GM12864 (cell line): ENCODE data around the gene MYL5.

Source experiments
- DNase-seq: peaks from one replicate; pipeline ENCODE4 v3.0.0-alpha.2; 2011; ENCODE audit warnings: low read depth
- H3K4me3 ChIP-seq: 2 replicates; pipeline ENCODE4 v1.5.1; 2011; ENCODE audit warnings: mild to moderate bottlenecking, low read depth, low read length, control low read depth
- TF ChIP-seq, protein P1 (sequence below): IDR thresholded peaks from 2 replicates; pipeline ENCODE4 v1.5.1; 2011; ENCODE audit warnings: low read depth, mild to moderate bottlenecking, moderate library complexity, low read length, control low read depth, inconsistent platforms; ENCODE audit errors: missing control alignments

The MYL5 gene

DNA sequence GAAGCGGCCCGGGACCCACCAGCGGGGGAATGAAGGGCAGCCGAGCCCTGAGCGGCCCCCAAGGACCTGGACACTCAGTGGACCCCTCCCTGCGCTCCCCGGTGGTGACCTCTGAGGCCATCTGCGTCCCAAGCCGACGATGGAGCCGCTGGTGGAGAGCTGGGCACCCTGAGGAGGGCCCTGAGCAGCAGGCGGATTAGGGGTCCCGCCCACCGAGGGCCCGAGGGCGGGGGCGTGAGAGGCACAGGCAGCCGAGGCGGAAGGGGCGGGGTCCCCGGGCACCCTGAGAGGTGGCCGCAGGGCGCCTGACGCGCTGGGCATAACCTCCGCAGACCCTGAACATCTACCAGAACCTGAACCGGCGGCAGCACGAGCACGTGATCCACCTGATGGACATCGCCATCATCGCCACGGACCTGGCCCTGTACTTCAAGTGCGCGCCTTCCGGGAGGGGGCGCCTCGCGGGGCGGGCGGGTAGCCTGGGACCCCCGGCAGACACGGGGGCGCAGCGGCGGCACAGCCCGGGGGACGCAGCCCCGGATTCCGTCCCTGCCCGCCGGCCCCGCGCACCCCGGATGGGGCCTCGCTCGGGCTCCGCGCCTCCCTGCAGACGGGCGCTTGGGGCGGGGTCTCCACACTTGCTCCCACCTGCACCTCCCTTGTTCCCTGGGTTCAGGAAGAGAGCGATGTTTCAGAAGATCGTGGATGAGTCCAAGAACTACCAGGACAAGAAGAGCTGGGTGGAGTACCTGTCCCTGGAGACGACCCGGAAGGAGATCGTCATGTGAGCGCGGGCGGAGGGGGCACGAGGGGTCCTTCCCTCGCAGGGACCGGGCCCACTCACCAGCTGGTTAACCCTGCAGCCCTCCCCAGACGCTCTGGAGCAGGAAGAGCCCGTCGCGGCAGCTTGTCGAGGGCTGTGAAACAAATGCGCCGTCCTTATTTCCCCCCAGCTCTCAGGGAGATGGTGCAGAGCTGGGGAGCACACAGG, 10.6 kb upstream of the MYL5 start:
- H3K4me3 ChIP-seq: peak overlapping the region; percentile 57
- DNase-seq: no peak
- TF ChIP-seq, protein P1, sequence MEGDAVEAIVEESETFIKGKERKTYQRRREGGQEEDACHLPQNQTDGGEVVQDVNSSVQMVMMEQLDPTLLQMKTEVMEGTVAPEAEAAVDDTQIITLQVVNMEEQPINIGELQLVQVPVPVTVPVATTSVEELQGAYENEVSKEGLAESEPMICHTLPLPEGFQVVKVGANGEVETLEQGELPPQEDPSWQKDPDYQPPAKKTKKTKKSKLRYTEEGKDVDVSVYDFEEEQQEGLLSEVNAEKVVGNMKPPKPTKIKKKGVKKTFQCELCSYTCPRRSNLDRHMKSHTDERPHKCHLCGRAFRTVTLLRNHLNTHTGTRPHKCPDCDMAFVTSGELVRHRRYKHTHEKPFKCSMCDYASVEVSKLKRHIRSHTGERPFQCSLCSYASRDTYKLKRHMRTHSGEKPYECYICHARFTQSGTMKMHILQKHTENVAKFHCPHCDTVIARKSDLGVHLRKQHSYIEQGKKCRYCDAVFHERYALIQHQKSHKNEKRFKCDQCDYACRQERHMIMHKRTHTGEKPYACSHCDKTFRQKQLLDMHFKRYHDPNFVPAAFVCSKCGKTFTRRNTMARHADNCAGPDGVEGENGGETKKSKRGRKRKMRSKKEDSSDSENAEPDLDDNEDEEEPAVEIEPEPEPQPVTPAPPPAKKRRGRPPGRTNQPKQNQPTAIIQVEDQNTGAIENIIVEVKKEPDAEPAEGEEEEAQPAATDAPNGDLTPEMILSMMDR: peak; percentile 7

DNA sequence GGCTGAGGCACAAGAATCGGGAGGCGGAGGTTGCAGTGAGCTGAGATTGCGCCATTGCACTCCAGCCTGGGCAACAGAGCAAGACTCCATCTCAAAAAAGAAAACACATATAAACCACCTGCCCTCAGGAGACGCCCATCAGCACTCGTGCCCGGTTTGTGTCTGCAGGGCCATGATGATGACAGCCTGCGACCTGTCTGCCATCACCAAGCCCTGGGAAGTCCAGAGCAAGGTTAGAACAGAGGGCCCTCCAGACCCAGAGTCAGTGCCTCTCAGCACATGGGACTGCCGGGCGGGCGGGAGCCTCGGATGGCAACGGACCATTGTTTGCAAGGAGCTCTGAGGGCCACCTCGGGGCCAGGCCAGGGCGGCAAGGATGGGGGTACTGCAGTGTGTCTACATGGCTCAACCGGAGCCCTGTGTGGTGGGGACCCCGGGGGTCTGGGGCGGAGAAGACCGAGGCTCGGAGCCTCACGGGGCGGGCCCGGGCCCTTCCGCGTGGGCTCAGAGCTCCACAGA, 9.6 kb upstream of the MYL5 start:
- no peak for DNase-seq
- H3K4me3 ChIP-seq: no peak overlapping the region
- TF ChIP-seq, protein P1: no peak

- TF ChIP-seq, protein P1: no peak
- no peak for DNase-seq
- H3K4me3 ChIP-seq: no peak overlapping the region
These were observed 9.0 kb upstream of the MYL5 start for GRCh38 chr4:665381-665750.

- H3K4me3 ChIP-seq: no peak overlapping the region
- TF ChIP-seq, protein P1: no peak
- DNase-seq: no peak
These were observed 8.4 kb upstream of the MYL5 start for GRCh38 chr4:665751-666435.

DNA sequence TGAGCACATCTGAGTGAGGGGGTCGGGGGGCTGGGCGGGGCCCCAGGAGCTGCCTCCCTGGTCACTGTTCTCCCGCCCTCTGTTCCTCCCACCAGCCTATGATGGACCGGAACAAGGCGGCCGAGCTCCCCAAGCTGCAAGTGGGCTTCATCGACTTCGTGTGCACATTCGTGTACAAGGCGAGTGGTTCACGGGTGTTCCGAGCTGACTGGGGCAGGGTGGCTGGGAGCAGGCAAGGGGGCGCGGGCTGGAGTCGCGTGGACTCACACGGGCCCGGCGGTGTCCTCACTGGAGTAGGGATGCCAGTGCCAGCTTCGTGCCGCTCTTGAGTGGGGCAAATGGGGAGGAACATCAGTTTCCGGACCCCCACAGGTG, 7.9 kb upstream of the MYL5 start:
- TF ChIP-seq, protein P1: no peak
- no peak overlapping the region for H3K4me3 ChIP-seq
- DNase-seq: no peak

DNA sequence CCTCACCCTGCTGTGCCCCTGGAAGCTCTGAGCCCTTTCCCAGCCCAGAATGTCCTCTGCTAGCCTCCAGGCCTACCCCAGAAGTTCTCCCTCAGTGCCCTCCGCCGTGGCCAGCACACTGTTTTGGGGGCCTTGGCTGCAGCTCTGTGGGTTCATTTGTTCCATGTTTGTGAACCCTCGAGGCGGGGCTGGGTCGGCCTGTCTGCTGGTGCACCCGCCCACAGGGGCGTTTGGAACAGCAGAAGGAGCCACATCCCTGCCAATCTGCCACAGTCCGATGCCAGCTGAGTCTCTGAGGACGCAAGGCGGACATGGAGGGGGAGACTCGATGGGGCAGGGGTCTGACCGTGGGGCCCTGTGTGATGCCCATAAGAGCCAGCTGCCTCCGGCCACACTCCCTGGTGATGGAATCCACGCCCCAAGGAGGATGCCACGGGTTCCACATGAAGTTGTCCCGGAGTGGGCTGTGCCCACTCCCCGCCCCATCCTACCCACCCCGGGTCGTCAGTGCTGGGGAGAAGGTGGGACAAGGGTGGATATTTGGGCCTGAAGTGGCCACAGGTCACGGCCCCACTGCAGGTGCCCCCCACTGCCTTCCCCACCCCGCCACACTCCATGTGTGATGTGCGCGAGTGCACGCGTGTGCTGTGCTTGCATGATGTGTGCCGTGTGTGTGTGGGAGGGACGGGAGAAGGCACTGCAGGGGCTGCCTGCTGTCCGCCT, 7.4 kb upstream of the MYL5 start:
- DNase-seq: no peak
- TF ChIP-seq, protein P1: no peak

More for the DNA sequence above, 7.4 kb upstream of the MYL5 start:
- no peak overlapping the region for H3K4me3 ChIP-seq
